Parathyroid adenoma (tissue), 2 donors: ENCODE measurements around the gene OR10P1.

Experiments used
- H2AFZ ChIP-seq: fragments of 300-600 bp; sonication (generic); one replicate; pipeline ENCODE4 v1.7.0; 2017; ENCODE audit warnings: antibody characterized with exemption, mild to moderate bottlenecking
- H3K27ac ChIP-seq: fragments of 300-600 bp; sonication (generic); one replicate; pipeline ENCODE4 v1.7.0; 2017
- H3K27me3 ChIP-seq: fragments of 300-600 bp; sonication (generic); one replicate; pipeline ENCODE4 v1.7.0; 2017; ENCODE audit warnings: low read length; ENCODE audit not compliant: control insufficient read depth, insufficient read depth
- H3K36me3 ChIP-seq: fragments of 300-600 bp; sonication (generic); one replicate; pipeline ENCODE4 v1.7.0; 2017; ENCODE audit warnings: low read length; ENCODE audit not compliant: control insufficient read depth, insufficient read depth
- H3K4me1 ChIP-seq: fragments of 300-600 bp; sonication (generic); one replicate; pipeline ENCODE4 v1.7.0; 2017; ENCODE audit warnings: control low read depth
- H3K4me2 ChIP-seq: fragments of 300-600 bp; sonication (generic); one replicate; pipeline ENCODE4 v1.7.0; 2017; ENCODE audit warnings: low read length
- H3K4me3 ChIP-seq: fragments of 300-600 bp; sonication (generic); one replicate; pipeline ENCODE4 v1.7.0; 2017; ENCODE audit warnings: low read depth, low read length
- H3K79me2 ChIP-seq: fragments of 300-600 bp; sonication (generic); one replicate; pipeline ENCODE4 v1.7.0; 2017; ENCODE audit warnings: control low read depth
- H3K9ac ChIP-seq: fragments of 300-600 bp; sonication (generic); one replicate; pipeline ENCODE4 v1.7.0; 2017; ENCODE audit warnings: mild to moderate bottlenecking
- H3K9me3 ChIP-seq: fragments of 300-600 bp; sonication (generic); one replicate; pipeline ENCODE4 v1.7.0; 2017; ENCODE audit warnings: low read length; ENCODE audit not compliant: control insufficient read depth
- TF ChIP-seq, protein P1 (sequence below): fragments of 300-600 bp; sonication (generic); IDR thresholded peaks from one replicate; pipeline ENCODE4 v1.7.0; 2017; ENCODE audit warnings: antibody characterized with exemption, mild to moderate bottlenecking
- donor health status: primary hyperparathyroidism.

The OR10P1 gene

DNA sequence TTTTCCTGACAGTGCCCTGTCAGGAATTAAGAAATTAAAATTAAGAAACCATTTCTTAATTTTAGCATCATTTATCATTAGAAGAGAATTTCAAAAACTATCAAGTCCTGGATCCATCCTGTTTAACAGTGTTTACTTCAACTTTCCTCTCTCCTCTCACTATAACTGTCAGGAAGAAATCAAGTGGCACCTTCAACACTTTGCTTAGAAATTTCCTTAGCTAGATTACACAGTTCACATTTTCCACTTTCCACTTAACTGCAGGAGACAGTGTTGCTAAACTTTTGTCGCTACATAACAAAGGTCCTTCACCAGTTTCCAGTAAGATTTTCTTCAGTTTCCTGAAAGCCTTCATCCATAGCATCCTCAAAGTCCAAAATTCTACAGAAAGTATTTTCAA is 21.9 kb upstream of the OR10P1 start:
- no peaks in the 10 kb centered on the region for H3K4me1 ChIP-seq
- H3K79me2 ChIP-seq: no peaks in the 10 kb centered on the region
- H3K4me3 ChIP-seq: no peak overlapping the region
- H3K4me2 ChIP-seq: no peak overlapping the region
- no peak overlapping the region for H3K9ac ChIP-seq
- TF ChIP-seq, protein P1, sequence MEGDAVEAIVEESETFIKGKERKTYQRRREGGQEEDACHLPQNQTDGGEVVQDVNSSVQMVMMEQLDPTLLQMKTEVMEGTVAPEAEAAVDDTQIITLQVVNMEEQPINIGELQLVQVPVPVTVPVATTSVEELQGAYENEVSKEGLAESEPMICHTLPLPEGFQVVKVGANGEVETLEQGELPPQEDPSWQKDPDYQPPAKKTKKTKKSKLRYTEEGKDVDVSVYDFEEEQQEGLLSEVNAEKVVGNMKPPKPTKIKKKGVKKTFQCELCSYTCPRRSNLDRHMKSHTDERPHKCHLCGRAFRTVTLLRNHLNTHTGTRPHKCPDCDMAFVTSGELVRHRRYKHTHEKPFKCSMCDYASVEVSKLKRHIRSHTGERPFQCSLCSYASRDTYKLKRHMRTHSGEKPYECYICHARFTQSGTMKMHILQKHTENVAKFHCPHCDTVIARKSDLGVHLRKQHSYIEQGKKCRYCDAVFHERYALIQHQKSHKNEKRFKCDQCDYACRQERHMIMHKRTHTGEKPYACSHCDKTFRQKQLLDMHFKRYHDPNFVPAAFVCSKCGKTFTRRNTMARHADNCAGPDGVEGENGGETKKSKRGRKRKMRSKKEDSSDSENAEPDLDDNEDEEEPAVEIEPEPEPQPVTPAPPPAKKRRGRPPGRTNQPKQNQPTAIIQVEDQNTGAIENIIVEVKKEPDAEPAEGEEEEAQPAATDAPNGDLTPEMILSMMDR: no peak
- no peaks in the 10 kb centered on the region for H3K9me3 ChIP-seq
- H3K27ac ChIP-seq: no peak overlapping the region
- no peaks in the 10 kb centered on the region for H3K27me3 ChIP-seq
- H2AFZ ChIP-seq: no peak overlapping the region
- no peaks in the 10 kb centered on the region for H3K36me3 ChIP-seq

DNA sequence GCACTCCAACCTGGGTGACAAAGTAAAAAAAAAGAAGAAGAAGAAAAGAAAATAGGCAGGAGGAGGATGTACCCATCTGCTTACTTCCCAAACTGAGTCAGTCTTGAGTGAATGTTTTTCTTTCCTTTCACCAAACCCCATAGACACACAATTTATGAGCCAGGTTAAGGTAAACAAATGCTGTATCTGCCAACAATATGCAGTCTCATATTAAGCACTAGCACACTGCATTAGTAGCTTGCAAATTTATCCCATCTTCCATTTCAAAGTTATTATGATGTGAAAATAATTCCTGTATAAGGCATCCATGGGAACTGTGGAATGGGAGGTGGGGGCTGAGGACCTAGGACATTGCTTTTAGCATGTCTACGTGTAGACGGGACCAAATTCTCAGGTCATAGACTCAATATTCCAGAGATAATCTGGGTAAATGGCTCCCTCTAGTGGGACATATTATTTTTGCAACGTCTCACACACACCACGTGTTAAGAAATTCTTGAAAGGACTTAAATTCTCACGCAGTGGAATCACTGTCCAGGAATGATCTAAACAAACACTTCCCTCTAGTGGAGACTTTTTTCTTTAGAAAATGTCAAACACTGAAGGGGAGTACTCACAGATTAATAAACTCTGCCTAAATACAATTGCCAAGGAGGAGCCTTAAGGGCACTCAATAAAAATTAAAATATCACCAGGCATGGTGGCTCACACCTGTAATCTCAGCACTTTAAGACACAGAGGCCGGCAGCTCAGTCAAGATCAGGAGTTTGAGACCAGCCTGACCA is 17.1 kb upstream of the OR10P1 start:
- no peaks in the 10 kb centered on the region for H3K4me1 ChIP-seq
- H3K9ac ChIP-seq: no peak overlapping the region
- H3K79me2 ChIP-seq: no peaks in the 10 kb centered on the region
- TF ChIP-seq, protein P1: peak; percentile 94
- no peaks in the 10 kb centered on the region for H3K36me3 ChIP-seq
- H3K4me3 ChIP-seq: no peak overlapping the region
- H2AFZ ChIP-seq: no peak overlapping the region
- no peak overlapping the region for H3K27ac ChIP-seq
- H3K27me3 ChIP-seq: no peaks in the 10 kb centered on the region
- H3K4me2 ChIP-seq: no peak overlapping the region
- no peaks in the 10 kb centered on the region for H3K9me3 ChIP-seq

DNA sequence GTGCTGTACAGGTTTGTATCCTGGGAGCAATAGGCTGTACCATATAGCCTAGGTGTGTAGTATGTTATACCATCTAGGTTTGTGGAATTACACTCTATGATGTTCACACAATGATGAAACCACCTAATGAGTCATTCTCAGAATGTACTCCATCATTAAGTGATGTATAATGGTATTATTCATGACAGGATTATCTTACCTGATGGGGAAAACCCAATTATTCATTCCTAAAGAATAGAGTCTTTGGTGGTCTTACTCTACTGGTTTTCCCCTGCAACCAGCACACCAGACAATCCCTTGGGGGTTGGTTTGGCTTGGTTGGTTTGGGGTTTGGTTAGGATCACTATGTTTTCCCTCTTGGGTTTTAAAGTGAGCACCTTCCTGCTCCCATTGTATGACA is 12.6 kb upstream of the OR10P1 start:
- no peaks in the 10 kb centered on the region for H3K79me2 ChIP-seq
- TF ChIP-seq, protein P1: no peak
- H2AFZ ChIP-seq: no peak overlapping the region
- no peaks in the 10 kb centered on the region for H3K4me1 ChIP-seq
- H3K4me3 ChIP-seq: no peak overlapping the region
- no peak overlapping the region for H3K9ac ChIP-seq
- H3K36me3 ChIP-seq: no peaks in the 10 kb centered on the region
- H3K27ac ChIP-seq: no peak overlapping the region
- no peak overlapping the region for H3K4me2 ChIP-seq
- H3K9me3 ChIP-seq: no peaks in the 10 kb centered on the region
- no peaks in the 10 kb centered on the region for H3K27me3 ChIP-seq

DNA sequence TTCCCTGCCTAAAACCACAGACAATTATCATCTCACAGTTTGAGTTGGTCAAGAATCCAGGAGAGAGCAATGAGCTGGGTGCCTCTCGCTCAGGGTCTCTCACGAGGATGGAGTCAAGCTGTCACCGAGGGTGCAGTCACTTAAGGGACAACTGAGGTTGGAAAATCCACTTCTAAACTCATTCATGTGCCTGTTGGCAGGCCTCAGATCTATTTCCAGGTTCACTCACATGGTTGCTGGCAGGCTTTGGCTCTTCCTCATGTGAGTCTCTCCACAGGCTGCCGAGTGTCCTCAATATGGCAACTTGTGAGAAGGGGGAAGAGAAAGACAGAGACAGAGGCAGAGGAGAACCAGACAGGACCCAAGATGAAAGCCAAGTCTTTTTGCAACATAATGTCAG is 10.5 kb upstream of the OR10P1 start:
- Histone ChIP-seq H3K9me3 (no peaks in the 10 kb centered on the region), H3K27ac (no peak overlapping the region), H3K36me3 (no peaks in the 10 kb centered on the region), H2AFZ (no peak overlapping the region), H3K27me3 (no peaks in the 10 kb centered on the region), H3K4me1 (no peaks in the 10 kb centered on the region), H3K4me3 (no peak overlapping the region), H3K4me2 (no peak overlapping the region), H3K79me2 (no peaks in the 10 kb centered on the region), H3K9ac (no peak overlapping the region)
- TF ChIP-seq, protein P1: no peak
